Pulmonary artery endothelial cell (primary cell): ENCODE results near the gene MAPK7. TPM values are rescaled to one million over a fixed set of nuclear protein-coding genes. Genes with fewer than 3 reads are reported as not detected.

ENCODE experiments used
- DNase-seq: peaks from one replicate; pipeline ENCODE4 v3.0.0-alpha.2; 2011; ENCODE audit warnings: low read depth, low spot score
- total RNA-seq: library from RNA; depleted of rRNA; stranded (reverse); fragments of >200 nt; gene quantifications from 2 replicates; pipeline ENCODE4 v1.2.3, GENCODE V29; 2014

MAPK7 gene
- total RNA-seq, 1 donor from 2014 or later: 8.5 TPM

- DNase-seq: no peak
Measured at GRCh38 chr17:19363460-19364035, 14.8 kb upstream of the MAPK7 start.

GRCh38 chr17:19364699-19365498, 13.4 kb upstream of the MAPK7 start:
- DNase-seq: no peak

GRCh38 chr17:19365499-19365817, 12.8 kb upstream of the MAPK7 start:
- DNase-seq: no peak

- no peak for DNase-seq
Measured at GRCh38 chr17:19365833-19366636, 12.3 kb upstream of the MAPK7 start.

GRCh38 chr17:19366637-19366972, 11.7 kb upstream of the MAPK7 start:
- DNase-seq: no peak

GRCh38 chr17:19368229-19368628, 10.1 kb upstream of the MAPK7 start:
- DNase-seq: no peak

- no peak for DNase-seq
Measured at GRCh38 chr17:19369107-19369778, 9.1 kb upstream of the MAPK7 start.

GRCh38 chr17:19369846-19370492, 8.3 kb upstream of the MAPK7 start:
- DNase-seq: no peak

GRCh38 chr17:19370493-19370960, 7.8 kb upstream of the MAPK7 start:
- no peak for DNase-seq

GRCh38 chr17:19371259-19372010, 6.9 kb upstream of the MAPK7 start:
- no peak for DNase-seq

- no peak for DNase-seq
Measured at GRCh38 chr17:19372011-19372370, 6.3 kb upstream of the MAPK7 start.

GRCh38 chr17:19372439-19372838, 5.9 kb upstream of the MAPK7 start:
- no peak for DNase-seq

- no peak for DNase-seq
Measured at GRCh38 chr17:19372866-19373504, 5.3 kb upstream of the MAPK7 start.

- DNase-seq: no peak
Measured at GRCh38 chr17:19374136-19374535, 4.2 kb upstream of the MAPK7 start.

- no peak for DNase-seq
Measured at GRCh38 chr17:19375732-19376131, 2.6 kb upstream of the MAPK7 start.

GRCh38 chr17:19376811-19377210, 1.5 kb upstream of the MAPK7 start:
- no peak for DNase-seq

GRCh38 chr17:19377602-19378415, 489 bp upstream of the MAPK7 start:
- DNase-seq: peak; percentile 96

GRCh38 chr17:19379361-19380065, 1.2 kb downstream of the MAPK7 start:
- no peak for DNase-seq
